Panc1 (cell line): ENCODE data around the gene PNPT1. TPM values are rescaled to one million over a fixed set of nuclear protein-coding genes. Genes with fewer than 3 reads are reported as not detected.

Source experiments
- ATAC-seq: fragments of 200-7000 bp; cut with Tn5 transposase; 2 replicates; pipeline ENCODE4 v1.9.1; 2020; ENCODE audit warnings: mild to moderate bottlenecking, moderate library complexity
- BruUV-seq: library from RNA; stranded (reverse); fragments of 400-500 nt; replicated peaks from 2 replicates; lab custom pipeline; 2021; lab: Mats Ljungman, UMichigan
- CTCF ChIA-PET: fragments of 300-600 bp; sonication (Branson Sonifier 250); formaldehyde crosslinking; loops from one replicate; lab custom pipeline; 2022; ENCODE audit warnings: antibody characterized with exemption; lab: Charles Lee
- POLR2A ChIA-PET: fragments of 300-600 bp; sonication (Branson Sonifier 250); formaldehyde crosslinking; loops from one replicate; lab custom pipeline; 2022; ENCODE audit warnings: antibody characterized with exemption; lab: Charles Lee
- DNase-seq: peaks from one replicate; pipeline ENCODE4 v3.0.0-alpha.2; 2010; ENCODE audit warnings: low read depth, low spot score
- H3K27ac ChIP-seq: 2 replicates; pipeline ENCODE4 v1.5.1; 2011; ENCODE audit warnings: mild to moderate bottlenecking, low read length, inconsistent platforms
- H3K27me3 ChIP-seq: fragments of 200-500 bp; sonication (Bioruptor generic); 2 replicates; pipeline ENCODE4 v1.6.0; 2014; ENCODE audit warnings: low read length, inconsistent platforms; ENCODE audit not compliant: control insufficient read depth, insufficient read depth
- H3K36me3 ChIP-seq: fragments of 200-500 bp; sonication (Bioruptor generic); 2 replicates; pipeline ENCODE4 v1.5.1; 2014; ENCODE audit warnings: inconsistent platforms, mild to moderate bottlenecking, low read length, moderate library complexity; ENCODE audit not compliant: control insufficient read depth, insufficient read depth
- H3K4me1 ChIP-seq: 2 replicates; pipeline ENCODE4 v1.5.1; 2011; ENCODE audit warnings: inconsistent platforms, mild to moderate bottlenecking, low read length, moderate library complexity; ENCODE audit not compliant: control insufficient read depth, insufficient read depth
- H3K4me3 ChIP-seq, 2 experiments: 2 replicates each; pipeline ENCODE4 v1.5.1; 2011 to 2012; ENCODE audit warnings: low read depth in 2 of 2, low read length in 2 of 2, mild to moderate bottlenecking in 2 of 2, inconsistent platforms in 1 of 2, moderate library complexity in 1 of 2
- H3K9me3 ChIP-seq: fragments of 200-500 bp; sonication (Bioruptor generic); 2 replicates; pipeline ENCODE4 v1.5.1; 2014; ENCODE audit warnings: low read depth, mild to moderate bottlenecking, inconsistent platforms, low read length, moderate library complexity; ENCODE audit not compliant: control insufficient read depth, insufficient read depth
- CTCF ChIP-seq: fragments of 450-650 bp; IDR thresholded peaks from 2 replicates; pipeline ENCODE4 v1.5.1; 2017; ENCODE audit warnings: mild to moderate bottlenecking
- POLR2AphosphoS5 ChIP-seq: IDR thresholded peaks from 2 replicates; pipeline ENCODE4 v1.6.1; 2012; ENCODE audit warnings: mild to moderate bottlenecking, low read depth, low read length, moderate library complexity
- REST ChIP-seq, 2 experiments: IDR thresholded peaks; 2 replicates each; pipeline ENCODE4 v1.6.1; 2011 to 2012; ENCODE audit warnings: low read depth in 2 of 2, control low read depth in 1 of 2, low read length in 1 of 2, mild to moderate bottlenecking in 1 of 2, moderate library complexity in 1 of 2; ENCODE audit not compliant: insufficient read depth in 1 of 2
- SIN3A ChIP-seq: IDR thresholded peaks from 2 replicates; pipeline ENCODE4 v1.6.1; 2012; ENCODE audit warnings: low read depth, mild to moderate bottlenecking, low read length, moderate library complexity, borderline replicate concordance; ENCODE audit not compliant: insufficient read depth
- TCF7L2 ChIP-seq: IDR thresholded peaks from 2 replicates; pipeline ENCODE4 v1.6.1; 2011; ENCODE audit warnings: mild to moderate bottlenecking, low read depth, low read length, inconsistent platforms
- in situ Hi-C: cut with HindIII; loops from 2 replicates; pipeline ENCODE4 v1.10.0; 2016; ENCODE audit warnings: low sequenced_read_pairs, low pct_unique_long_range_greater_than_20kb
- intact Hi-C: fragments of 100-400 bp; cut with micrococcal nuclease; formaldehyde crosslinking; loops from one replicate; pipeline ENCODE4 v1.10.0; 2022; ENCODE audit not compliant: unreplicated experiment
- total RNA-seq: library from RNA; stranded (reverse); gene quantifications from one replicate; pipeline ENCODE4 v1.2.1, GENCODE V29; 2021; ENCODE audit not compliant: unreplicated experiment

PNPT1 gene
- total RNA-seq, 1 experiment from 2014 or later = 50.1 TPM

- CTCF ChIA-PET = no interaction called here
- POLR2A ChIA-PET = no interaction called here
- no peak overlapping the region for H3K27ac ChIP-seq
- no peaks in the 10 kb centered on the region for H3K27me3 ChIP-seq
- in situ Hi-C loops = no loop called here
- no peak for ATAC-seq
- no TSS peak for BruUV-seq
- H3K9me3 ChIP-seq = no peaks in the 10 kb centered on the region
- intact Hi-C loops = no loop called here
- TF ChIP-seq CTCF (no peak), TCF7L2 (no peak), SIN3A (no peak), REST (IDR thresholded peaks at IDR 0.05; ENCODE audit: insufficient read depth in 1 of 2, low read depth in 2 of 2, low read length in 1 of 2) (no peak), POLR2AphosphoS5 (no peak)
- H3K36me3 ChIP-seq = peaks cover 35% of the 10 kb centered on the region
- H3K4me1 ChIP-seq = no peaks in the 10 kb centered on the region
- DNase-seq = no peak
- no peak overlapping the region for H3K4me3 ChIP-seq
These were observed 40.4 kb downstream of the PNPT1 start for GRCh38 chr2:55653255-55653654.

- CTCF ChIA-PET = no interaction called here
- intact Hi-C loops = no loop called here
- no peak overlapping the region for H3K27ac ChIP-seq
These were observed 44.4 kb downstream of the PNPT1 start for GRCh38 chr2:55649211-55649610.

More at GRCh38 chr2:55649211-55649610, 44.4 kb downstream of the PNPT1 start:
- DNase-seq (no peak), ATAC-seq (no peak)
- Histone ChIP-seq H3K36me3 (peaks cover 30% of the 10 kb centered on the region), H3K27me3 (no peaks in the 10 kb centered on the region), H3K9me3 (no peaks in the 10 kb centered on the region), H3K4me3 (no peak overlapping the region), H3K4me1 (no peaks in the 10 kb centered on the region)
- no TSS peak for BruUV-seq
- POLR2A ChIA-PET = no interaction called here
- TF ChIP-seq CTCF (no peak), TCF7L2 (no peak), REST (IDR thresholded peaks at IDR 0.05; ENCODE audit: insufficient read depth in 1 of 2, low read depth in 2 of 2, low read length in 1 of 2) (no peak), POLR2AphosphoS5 (no peak), SIN3A (no peak)
- in situ Hi-C loops = no loop called here
